Brain microvascular endothelial cell (primary cell): ENCODE measurements around the gene DEAF1.

ENCODE experiments used
- DNase-seq: peaks from one replicate; pipeline ENCODE4 v3.0.0-alpha.2; 2020
- H3K27ac ChIP-seq: fragments of 250-450 bp; sonication (Bioruptor Pico); 2 replicates; pipeline ENCODE4 v1.5.1; 2020; ENCODE audit warnings: mild to moderate bottlenecking, moderate library complexity
- H3K27me3 ChIP-seq: fragments of 250-450 bp; sonication (Bioruptor Pico); replicated peaks from 2 replicates; pipeline ENCODE4 v1.5.1; 2020; ENCODE audit warnings: mild to moderate bottlenecking
- H3K36me3 ChIP-seq: fragments of 250-450 bp; sonication (Bioruptor Pico); replicated peaks from 2 replicates; pipeline ENCODE4 v1.5.1; 2020; ENCODE audit warnings: mild to moderate bottlenecking
- H3K4me3 ChIP-seq: 2 replicates; pipeline ENCODE4 v1.5.1; 2011; ENCODE audit warnings: low read depth, mild to moderate bottlenecking, control low read depth, low read length, moderate library complexity
- CTCF ChIP-seq: IDR thresholded peaks from 2 replicates; pipeline ENCODE4 v1.5.1; 2011; ENCODE audit warnings: low read depth, mild to moderate bottlenecking, moderate library complexity, low read length, control low read depth, inconsistent platforms; ENCODE audit errors: missing control alignments
- in situ Hi-C: cut with HindIII; loops from 2 replicates; pipeline ENCODE4 v1.10.0; 2017; ENCODE audit warnings: low sequenced_read_pairs, low pct_ligation_motif_present

Gene DEAF1

DNA sequence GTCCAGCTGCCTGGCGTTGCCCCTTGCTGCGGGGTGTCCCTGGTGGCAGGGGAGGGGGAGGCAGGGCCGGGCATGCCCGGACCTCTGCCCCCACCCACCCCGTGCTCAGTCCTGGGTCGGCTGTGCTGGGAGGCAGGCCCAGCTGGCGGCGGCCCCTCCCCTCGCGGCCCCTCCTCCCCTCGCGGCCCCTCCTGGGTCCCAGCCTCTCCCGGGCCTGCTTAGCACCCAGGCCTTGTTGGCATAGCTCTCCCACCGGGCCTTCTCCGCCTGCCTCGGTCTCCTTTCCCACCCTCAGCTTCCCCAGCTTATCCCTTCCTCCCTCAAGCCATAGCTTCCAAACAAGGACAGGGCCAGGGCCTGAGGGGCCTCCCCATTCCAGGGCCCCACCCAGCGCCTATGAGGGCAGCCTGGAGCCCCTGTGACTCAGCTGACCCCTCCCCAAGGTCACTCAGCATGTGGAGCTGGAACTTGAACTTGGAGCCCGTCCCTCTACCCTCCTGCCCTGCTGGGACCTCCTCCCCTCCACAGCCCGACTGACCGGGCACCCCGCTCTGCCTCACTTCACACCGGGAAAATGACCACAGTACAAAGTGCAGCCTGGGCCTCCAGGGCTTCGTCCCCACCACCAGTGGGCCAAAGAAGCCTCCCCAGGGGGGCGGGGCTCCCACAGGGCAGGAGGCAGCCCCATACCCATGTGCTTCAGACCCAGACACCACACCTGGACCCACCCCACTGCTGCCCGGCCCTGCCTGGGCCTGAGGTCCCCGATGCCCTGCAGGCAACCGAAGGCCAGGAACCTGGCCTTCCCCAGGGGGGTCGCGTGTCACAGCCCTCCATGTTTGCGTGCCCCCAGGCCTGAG, 12.2 kb upstream of the DEAF1 start:
- H3K36me3 ChIP-seq, result no peaks in the 10 kb centered on the region
- TF ChIP-seq CTCF, result peak; percentile 19
- in situ Hi-C loops, result no loop called here
- H3K4me3 ChIP-seq, result peak overlapping the region; percentile 53
- H3K27me3 ChIP-seq, result no peaks in the 10 kb centered on the region
- DNase-seq, result no peak
- H3K27ac ChIP-seq, result no peak overlapping the region

- no peak for TF ChIP-seq CTCF
- no peak for DNase-seq
- H3K36me3 ChIP-seq, result no peaks in the 10 kb centered on the region
- H3K27me3 ChIP-seq, result no peaks in the 10 kb centered on the region
- H3K4me3 ChIP-seq, result peak overlapping the region; percentile 53
- no peak overlapping the region for H3K27ac ChIP-seq
- in situ Hi-C loops, result no loop called here
Observed at GRCh38 chr11:706439-706956, 11.5 kb upstream of the DEAF1 start.

DNA sequence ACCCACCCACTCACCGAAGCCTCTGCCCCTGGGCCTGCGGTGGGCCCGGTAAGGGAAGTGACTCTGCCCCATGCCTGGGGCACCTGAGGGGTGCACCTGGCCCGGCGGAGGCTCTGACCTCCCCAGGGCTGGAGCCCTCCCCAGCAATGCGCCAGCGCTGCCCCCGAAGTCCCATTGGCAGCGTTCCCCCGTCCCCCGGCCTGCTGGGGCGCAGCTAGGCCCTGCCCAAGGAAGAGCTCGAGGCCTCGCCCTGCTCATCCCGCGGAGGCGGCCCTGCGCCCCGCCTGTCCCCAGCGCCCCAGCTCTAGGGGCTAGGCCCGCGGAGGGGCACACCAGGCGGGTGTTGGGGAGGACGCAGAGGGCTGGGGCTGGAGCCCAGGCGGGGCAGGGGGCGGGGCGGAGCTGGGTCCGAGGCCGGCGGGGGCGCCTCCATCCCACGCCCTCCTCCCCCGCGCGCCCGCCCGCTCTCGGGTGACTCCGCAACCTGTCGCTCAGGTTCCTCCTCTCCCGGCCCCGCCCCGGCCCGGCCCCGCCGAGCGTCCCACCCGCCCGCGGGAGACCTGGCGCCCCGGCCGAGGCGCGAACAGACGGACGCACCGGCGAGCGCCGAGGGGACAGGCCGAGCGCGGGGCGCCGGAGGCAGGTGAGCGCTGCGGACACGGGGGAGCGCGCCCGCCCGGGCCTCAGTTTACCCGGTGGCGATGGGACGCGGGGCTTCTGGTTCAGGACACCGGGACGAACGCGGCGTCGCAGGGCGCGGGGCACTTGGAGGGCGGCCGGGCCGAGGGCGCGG, 10.8 kb upstream of the DEAF1 start, which contains the start of gene EPS8L2:
Gene EPS8L2, plus strand, starts transcription at position 586 of the 793 bp plus-strand sequence. CDS start 3,177 bp downstream, outside the sequence.
- Histone ChIP-seq H3K4me3 (peak within 1 kb of the TSS; percentile 53), H3K27me3 (no peaks in the 10 kb centered on the region), H3K27ac (no peak within 1 kb of the TSS), H3K36me3 (no peaks in the 10 kb centered on the region)
- no peak for DNase-seq
- TF ChIP-seq CTCF, result no peak
- in situ Hi-C loops, result no loop called here

GRCh38 chr11:704781-705645, 10.0 kb upstream of the DEAF1 start:
- TF ChIP-seq CTCF, result no peak
- no peak for DNase-seq
- Histone ChIP-seq H3K36me3 (peaks cover 3% of the 10 kb centered on the region), H3K27me3 (no peaks in the 10 kb centered on the region), H3K4me3 (no peak overlapping the region), H3K27ac (no peak overlapping the region)
- in situ Hi-C loops, result no loop called here

- H3K27me3 ChIP-seq, result no peaks in the 10 kb centered on the region
- TF ChIP-seq CTCF, result no peak
- H3K36me3 ChIP-seq, result peaks cover 3% of the 10 kb centered on the region
- in situ Hi-C loops, result no loop called here
- H3K4me3 ChIP-seq, result no peak overlapping the region
- DNase-seq, result no peak
- no peak overlapping the region for H3K27ac ChIP-seq
Observed at GRCh38 chr11:704228-704674, 9.2 kb upstream of the DEAF1 start.
